GM10847 (cell line): ENCODE results near the gene TBX2.

Source experiments
- POLR2A ChIP-seq: IDR thresholded peaks from 2 replicates; pipeline ENCODE4 v1.6.1; 2011; ENCODE audit not compliant: insufficient read length; ENCODE audit errors: extremely low read depth

TBX2 gene

GRCh38 chr17:61399131-61400065, at the start of gene TBX2:
TBX2 (plus strand) TSS chr17:61399843; CDS start chr17:61400177, 334 bp downstream.
- no peak for TF ChIP-seq POLR2A

DNA sequence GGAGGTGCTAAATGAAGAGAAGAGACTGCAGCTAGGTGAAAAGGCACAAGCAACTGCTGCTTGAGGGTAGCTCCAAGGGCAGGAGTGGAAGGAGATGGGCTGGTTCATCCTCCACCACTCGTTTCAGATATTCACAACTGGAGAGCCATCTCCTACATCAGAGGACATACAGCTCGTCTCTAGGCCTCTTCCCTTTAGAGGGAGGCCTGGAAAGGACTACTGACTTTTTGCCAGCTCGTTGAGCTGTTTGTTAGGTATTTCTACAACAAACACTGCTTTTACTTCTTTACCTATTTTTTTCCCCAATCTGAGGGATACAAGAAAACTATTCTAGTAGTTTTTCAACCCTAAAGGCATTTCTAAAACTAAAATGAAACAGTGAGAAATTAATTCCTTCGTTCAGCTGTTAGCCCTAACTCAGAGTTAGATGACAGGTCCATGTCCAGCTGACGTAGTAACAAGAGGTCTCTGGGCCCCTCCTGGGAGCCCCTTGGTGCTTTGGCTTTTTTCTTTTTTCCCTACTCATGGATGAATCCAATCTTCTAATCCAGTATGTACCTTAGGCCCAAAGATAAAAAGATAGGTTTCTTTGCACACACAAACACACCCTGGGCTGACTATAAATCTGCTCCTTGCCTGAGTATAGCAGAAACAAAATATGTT, 47.8 kb upstream of the TBX2 start:
- no peak for TF ChIP-seq POLR2A

GRCh38 chr17:61352408-61352770, 47.3 kb upstream of the TBX2 start:
- TF ChIP-seq POLR2A, result no peak

DNA sequence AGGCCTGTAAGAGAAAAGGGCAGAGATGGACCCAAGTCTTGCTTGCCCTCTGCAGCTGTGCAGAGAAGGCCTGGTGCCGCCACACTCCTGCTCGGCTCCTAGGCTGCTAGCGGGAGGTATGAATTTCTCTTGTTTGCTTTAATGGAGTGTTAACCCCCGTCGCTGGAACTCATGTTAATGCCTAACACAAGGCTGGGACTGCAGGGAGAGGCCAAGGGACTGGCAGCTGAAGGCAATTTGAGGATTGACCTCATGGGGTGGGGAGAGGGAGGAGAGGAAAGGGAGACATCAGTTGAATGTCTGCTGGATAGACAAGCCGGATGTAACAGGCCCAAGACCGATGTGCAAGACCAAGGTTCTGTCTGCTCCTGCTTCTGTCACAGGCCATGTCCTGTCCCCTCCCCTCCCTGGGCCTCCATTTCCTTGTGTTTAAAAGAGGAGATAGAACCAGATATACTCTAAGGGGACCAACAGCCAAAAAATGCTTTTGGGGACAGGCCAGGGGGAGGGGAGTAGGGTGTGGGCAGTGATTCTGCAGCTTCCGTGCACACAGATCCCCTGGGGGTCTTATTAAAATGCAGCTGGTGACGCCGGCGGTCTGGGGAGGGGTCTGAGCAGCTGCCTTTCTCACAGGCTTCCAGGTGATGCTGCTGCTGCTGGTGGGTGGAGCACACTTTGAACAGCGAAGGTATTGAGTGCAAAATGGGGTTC, 46.7 kb upstream of the TBX2 start:
- TF ChIP-seq POLR2A, result no peak

- no peak for TF ChIP-seq POLR2A
Observed at GRCh38 chr17:61353615-61354014, 46.0 kb upstream of the TBX2 start.

GRCh38 chr17:61354895-61355874, 44.5 kb upstream of the TBX2 start:
- no peak for TF ChIP-seq POLR2A

DNA sequence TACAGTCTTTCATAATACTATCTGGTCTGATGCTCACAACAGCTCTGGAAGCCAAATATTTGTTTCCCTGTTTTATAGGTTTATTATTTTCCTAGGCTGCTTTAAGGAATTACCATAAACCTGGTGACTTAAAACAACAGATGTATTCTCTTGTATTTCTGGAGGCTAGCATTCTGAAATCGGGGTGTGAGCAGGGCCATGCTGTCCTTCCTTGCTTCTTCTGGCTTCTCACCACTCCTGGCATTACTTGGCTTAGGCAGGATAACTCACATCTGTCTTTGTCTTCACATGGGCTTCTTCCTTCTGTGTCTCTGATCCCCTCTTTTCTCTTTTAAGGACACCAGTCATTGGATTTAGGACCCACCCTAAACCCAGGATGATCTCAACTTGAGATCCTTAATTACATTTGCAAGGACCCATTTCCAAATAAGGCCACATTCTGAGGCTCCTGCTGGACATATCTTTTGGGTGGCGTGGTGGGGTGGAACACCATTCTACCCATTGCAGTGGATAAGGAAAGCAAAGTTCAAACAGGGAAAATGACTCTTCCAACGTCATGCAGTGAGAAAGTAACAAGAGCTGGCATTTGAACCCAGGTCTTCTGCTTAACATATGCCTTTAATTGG, 39.2 kb upstream of the TBX2 start:
- no peak for TF ChIP-seq POLR2A

GRCh38 chr17:61361084-61361483, 38.6 kb upstream of the TBX2 start:
- TF ChIP-seq POLR2A, result no peak

GRCh38 chr17:61362396-61362795, 37.2 kb upstream of the TBX2 start:
- TF ChIP-seq POLR2A, result no peak

DNA sequence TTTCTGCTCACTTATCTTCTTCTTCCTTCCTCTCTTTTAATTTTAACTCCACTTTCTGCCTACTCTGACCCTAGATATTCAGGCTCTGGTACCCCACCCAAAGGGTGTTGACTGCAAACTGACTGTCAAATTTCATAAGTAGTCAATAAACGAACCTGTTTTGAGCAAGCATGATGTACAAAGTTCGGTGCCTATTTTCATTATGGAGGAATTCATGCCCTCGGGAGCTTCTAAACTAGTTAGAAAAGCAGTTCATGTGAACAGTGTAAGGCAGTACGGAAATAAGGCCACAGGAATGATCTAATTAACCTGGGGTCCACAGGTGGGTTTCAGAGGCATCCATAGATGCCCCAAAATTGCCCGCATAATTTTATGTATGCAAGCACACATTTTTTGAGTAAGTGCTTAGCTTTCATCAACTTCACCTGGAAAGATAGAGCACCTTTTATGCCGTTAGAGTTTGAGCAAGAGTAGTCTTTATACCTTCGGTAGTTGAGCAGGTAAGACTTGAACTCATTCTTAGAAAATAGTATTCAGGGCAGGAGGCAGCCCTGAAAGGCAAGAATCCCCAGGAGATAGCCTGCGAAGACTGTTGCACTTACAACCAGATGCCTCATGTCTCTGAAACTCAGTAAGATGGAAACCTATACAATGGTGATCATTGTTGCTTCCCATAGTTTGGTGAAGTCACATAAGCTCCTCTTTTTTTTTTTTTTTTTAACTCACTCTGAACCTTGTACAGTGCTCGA, 36.6 kb upstream of the TBX2 start:
- TF ChIP-seq POLR2A, result no peak

DNA sequence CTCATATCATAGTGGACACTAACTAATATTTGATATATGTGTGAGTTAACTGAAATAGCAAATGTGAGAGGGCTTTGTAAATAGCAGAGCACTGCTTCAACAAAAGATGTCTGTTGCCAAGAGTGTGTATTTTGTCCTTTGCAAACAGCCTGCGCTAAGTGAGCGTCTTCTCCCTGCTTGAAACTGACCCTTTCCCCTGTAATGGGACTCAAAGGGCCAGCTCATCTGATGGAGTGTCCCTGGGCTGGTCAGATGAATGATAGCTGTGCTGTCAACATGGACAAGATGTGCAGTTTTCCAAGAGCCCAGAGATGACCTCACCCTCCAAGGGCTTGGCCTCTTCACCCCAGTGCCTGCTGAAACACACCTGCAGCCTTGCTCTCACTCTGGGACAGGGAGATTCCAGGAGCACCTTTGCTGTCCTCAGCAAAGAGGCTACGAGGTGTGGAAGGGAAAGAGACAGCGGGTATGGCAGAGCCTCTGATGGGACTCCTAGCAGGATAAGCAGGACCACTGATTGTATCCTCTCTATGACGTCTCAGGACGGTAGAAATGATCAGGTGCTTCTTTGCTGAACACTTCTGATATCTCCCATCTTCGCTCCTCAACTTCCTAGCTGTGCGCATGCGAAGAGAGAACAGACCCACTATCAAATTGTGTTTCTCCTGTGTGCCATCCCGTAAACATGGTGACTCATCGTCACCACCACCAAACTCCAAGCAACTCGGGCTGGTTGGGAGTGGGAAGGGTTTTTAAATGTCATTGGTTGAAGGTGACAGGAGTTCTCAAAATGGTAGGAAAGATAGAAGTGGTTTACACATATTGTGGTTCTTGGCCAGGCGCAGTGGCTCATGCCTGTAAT, 35.8 kb upstream of the TBX2 start:
- TF ChIP-seq POLR2A, result no peak

- TF ChIP-seq POLR2A, result no peak
Observed at GRCh38 chr17:61364463-61364846, 35.2 kb upstream of the TBX2 start.
